Ectodermal cell (in vitro differentiated cells): ENCODE results near the gene YEATS4.

Source experiments
- H3K27ac ChIP-seq: 2 replicates; pipeline ENCODE4 v1.7.0; 2013; ENCODE audit warnings: mild to moderate bottlenecking, low read depth, low read length; ENCODE audit not compliant: insufficient read depth, poor library complexity, severe bottlenecking
- H3K27me3 ChIP-seq: 2 replicates; pipeline ENCODE4 v1.7.0; 2013; ENCODE audit warnings: mild to moderate bottlenecking, low read length; ENCODE audit not compliant: insufficient read depth, control insufficient read depth, poor library complexity, severe bottlenecking
- H3K36me3 ChIP-seq: one replicate; pipeline ENCODE4 v1.7.0; 2013; ENCODE audit warnings: low read length; ENCODE audit not compliant: control insufficient read depth, insufficient read depth
- H3K4me1 ChIP-seq: one replicate; pipeline ENCODE4 v1.7.0; 2013; ENCODE audit warnings: low read length; ENCODE audit not compliant: control insufficient read depth, insufficient read depth
- H3K4me3 ChIP-seq: 2 replicates; pipeline ENCODE4 v1.7.0; 2013; ENCODE audit warnings: low read depth, low read length, control low read depth; ENCODE audit not compliant: insufficient read depth
- H3K9me3 ChIP-seq: 2 replicates; pipeline ENCODE4 v1.7.0; 2013; ENCODE audit warnings: mild to moderate bottlenecking, low read length, moderate library complexity; ENCODE audit not compliant: control insufficient read depth
- WGBS, 2 experiments: methylation state at CpG; one replicate each; pipeline ENCODE4 v1.1.7; 2013; ENCODE audit warnings: missing lambda C conversion rate in 2 of 2; 5-methylcytosine and 5-hydroxymethylcytosine counted together

Gene YEATS4

DNA sequence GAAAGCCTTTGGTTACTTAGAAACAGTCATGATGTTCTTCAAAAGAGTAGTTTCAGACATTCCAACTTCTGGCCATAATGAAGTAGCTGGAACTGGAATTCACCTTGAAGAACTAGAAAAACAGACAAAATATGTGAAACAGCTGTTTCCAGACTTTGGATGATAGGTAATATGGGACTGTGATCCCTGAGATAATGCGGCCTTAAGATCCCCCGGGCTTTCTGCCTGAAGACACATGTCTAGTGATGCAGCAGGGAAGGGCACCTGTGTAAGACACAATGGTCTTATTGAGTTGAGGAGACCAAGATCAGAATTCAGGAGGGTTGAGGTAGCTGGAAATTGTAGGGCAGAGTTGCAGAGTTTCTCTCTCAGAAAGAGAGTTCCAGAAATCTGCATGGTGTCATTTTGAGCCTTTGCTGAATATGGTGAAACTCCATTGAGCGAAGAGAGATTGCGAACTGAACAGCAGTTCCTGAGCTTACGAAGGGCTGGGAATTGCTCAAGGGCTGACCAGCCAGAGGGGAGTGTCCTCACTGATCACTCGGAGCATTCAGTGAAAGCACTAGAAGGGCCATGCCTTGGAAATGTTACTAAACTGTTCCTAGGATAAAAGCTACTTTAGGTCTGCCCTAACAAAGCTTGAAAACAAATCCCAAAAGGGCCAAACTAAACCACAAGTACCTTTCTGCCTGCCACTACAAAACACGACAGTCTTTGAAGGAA, 69.0 kb downstream of the YEATS4 start:
- Histone ChIP-seq H3K9me3 (no peaks in the 10 kb centered on the region), H3K4me3 (no peak overlapping the region), H3K27ac (no peak overlapping the region), H3K36me3 (no peaks in the 10 kb centered on the region), H3K4me1 (no peaks in the 10 kb centered on the region), H3K27me3 (no peaks in the 10 kb centered on the region)
- WGBS, 2 experiments: 93% methylated on average over 6 to 7 of the region's 7 CpGs

DNA sequence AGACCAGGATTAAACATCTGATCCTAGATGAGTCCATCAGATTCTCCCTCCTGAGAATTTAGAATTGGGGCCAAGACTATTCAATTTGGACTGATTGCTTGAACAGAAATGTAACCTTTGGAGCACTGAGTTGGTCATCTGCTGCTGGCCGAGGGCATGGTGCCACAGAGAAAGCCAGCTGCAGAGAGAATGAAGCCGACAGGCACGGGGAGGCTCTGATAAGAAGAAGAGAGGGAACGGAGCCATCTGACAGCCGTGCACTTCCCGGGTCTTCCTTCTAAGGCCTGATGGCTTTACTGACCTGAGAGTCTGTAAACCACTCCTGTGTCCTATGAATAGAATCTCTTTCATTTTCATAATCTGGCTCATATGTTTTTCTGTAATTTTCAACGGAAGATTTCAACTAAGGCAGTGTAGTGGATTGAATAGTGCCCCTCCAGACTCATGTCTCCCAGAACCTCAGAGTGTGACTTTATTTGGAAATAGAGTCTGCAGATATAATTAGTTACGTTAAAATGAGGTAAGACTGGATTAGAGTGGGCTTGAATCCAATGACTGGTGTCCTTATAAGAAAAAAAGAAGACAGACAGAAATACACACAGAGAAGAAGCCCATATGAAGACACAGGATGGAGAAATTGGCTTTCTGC, 71.5 kb downstream of the YEATS4 start:
- Histone ChIP-seq H3K27ac (no peak overlapping the region), H3K4me1 (no peaks in the 10 kb centered on the region), H3K9me3 (no peaks in the 10 kb centered on the region), H3K36me3 (no peaks in the 10 kb centered on the region), H3K4me3 (no peak overlapping the region), H3K27me3 (no peaks in the 10 kb centered on the region)
- WGBS, 2 experiments: 92 to 94% methylated on average over 8 of the region's 8 CpGs

DNA sequence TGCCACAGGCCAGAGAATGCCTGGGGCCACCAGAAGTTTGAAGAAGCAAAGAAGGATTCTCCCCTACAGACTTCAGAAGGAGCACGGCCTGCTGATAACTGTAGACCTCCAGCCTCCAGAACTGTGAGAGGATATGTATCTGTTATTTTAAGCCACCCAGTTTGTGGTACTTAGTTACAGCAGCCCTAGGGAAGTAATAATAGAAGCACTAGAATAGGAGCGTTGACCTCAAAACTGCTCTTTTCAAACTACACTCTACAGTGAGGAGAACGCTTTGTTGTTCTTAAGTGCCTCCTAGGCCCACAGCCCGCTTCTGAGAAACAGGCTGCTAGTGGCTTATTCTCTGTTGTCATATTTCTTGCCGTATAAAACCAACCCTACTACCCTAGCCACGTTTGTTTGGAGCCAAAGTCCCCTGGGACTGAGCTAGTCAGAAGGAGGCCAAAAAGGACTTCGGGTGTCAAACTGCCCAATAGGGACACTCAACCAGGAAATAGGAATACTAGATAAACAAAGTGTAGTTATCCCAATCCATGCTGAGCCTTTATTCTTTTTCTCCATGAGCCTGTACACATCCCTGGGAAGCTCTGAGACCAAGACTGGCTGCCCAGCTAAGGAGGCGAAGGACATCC, 72.2 kb downstream of the YEATS4 start:
- WGBS, 2 experiments: 94% methylated on average over 8 of the region's 8 CpGs
- no peak overlapping the region for H3K27ac ChIP-seq
- no peaks in the 10 kb centered on the region for H3K27me3 ChIP-seq
- H3K4me3 ChIP-seq: no peak overlapping the region
- no peaks in the 10 kb centered on the region for H3K9me3 ChIP-seq
- no peaks in the 10 kb centered on the region for H3K4me1 ChIP-seq
- H3K36me3 ChIP-seq: no peaks in the 10 kb centered on the region

DNA sequence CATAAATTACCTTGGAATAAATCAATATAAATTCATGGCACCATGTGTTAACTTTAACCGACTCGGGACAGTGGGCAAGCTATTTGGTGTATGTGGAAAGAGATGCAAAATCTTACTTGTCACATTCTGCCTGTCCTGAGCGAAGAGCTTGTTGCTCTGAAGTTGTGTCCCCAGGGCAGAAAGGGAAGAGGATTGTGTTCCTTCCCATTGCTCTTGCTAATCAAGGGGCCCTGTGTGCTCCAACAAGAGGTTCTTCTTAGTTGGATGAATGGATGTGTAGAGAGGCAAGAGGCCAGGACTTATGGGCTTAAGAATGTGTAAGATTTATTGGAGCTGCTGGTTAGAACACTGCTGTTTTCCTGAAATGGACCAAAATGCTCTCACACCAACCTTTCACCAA, 74.1 kb downstream of the YEATS4 start:
- Histone ChIP-seq H3K4me3 (no peak overlapping the region), H3K27me3 (no peaks in the 10 kb centered on the region), H3K36me3 (no peaks in the 10 kb centered on the region), H3K4me1 (no peaks in the 10 kb centered on the region), H3K9me3 (no peaks in the 10 kb centered on the region), H3K27ac (no peak overlapping the region)
- WGBS, 2 experiments: 94 to 96% methylated on average over 3 of the region's 3 CpGs

DNA sequence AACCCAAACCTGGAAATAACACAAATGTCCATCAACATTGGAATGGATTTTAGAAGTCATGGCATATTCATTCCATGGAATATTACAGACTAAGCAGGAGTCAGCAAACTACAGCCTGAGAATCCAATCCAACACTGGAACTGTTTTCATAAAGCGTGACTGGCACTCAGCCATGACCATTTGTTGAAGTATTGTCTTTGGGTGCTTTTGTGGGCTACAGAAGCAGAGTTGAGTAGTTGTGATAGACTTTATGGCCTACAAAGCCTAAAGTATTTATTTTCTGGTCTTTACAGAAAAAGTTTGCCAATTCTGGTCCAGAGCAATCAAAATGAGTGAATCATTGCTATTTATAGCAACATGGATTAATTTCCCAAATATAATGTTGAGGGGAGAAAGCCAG, 76.1 kb downstream of the YEATS4 start:
- H3K36me3 ChIP-seq: no peaks in the 10 kb centered on the region
- no peaks in the 10 kb centered on the region for H3K4me1 ChIP-seq
- no peaks in the 10 kb centered on the region for H3K9me3 ChIP-seq
- no peak overlapping the region for H3K4me3 ChIP-seq
- 93 to 96% methylated on average over 1 of the region's 1 CpG for WGBS, 2 experiments
- H3K27ac ChIP-seq: no peak overlapping the region
- H3K27me3 ChIP-seq: no peaks in the 10 kb centered on the region

DNA sequence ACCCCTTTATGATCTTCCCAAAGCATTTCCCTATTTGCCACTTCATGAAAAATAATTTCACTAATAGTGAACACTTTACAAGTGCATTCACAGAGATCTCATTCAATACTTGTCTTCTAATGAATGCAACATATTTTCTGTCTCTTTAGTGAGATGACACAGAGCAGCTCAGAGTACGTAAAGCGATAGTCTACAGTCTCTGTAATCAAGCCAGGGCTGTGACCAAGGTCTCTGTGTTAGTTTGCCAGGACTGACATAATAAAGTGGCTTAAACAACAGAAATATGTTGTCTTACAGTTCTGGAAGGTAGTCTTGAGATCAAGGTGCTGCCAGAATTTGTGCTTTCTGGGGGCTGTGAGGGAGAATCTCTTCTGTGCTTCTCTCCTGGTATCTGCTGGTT, 77.5 kb downstream of the YEATS4 start:
- Histone ChIP-seq H3K36me3 (no peaks in the 10 kb centered on the region), H3K9me3 (no peaks in the 10 kb centered on the region), H3K27me3 (no peaks in the 10 kb centered on the region), H3K4me1 (no peaks in the 10 kb centered on the region), H3K4me3 (no peak overlapping the region), H3K27ac (no peak overlapping the region)
- WGBS, 2 experiments: 61 to 69% methylated on average over 2 of the region's 2 CpGs

DNA sequence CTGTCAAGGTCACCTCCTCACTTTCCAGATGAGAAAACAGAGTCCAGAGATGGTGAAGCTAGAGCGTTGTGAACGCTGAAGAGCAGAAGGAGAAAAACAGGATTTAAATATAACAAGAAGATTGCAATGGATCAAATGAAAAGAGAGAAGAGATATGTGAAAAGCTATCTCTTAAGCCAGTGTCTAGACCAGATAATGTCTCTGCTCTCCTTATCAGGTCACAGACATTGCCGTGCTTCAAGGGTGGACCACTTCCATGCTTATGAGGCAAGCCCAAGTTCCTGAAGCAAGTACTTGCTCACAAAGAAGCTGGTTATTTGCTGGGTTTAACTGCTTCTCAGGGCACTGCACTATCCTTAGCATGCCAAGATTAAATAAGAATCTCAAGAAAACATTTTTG, 79.0 kb downstream of the YEATS4 start:
- Histone ChIP-seq H3K9me3 (no peaks in the 10 kb centered on the region), H3K36me3 (no peaks in the 10 kb centered on the region), H3K27ac (no peak overlapping the region), H3K27me3 (no peaks in the 10 kb centered on the region), H3K4me3 (no peak overlapping the region), H3K4me1 (no peaks in the 10 kb centered on the region)
- 93 to 97% methylated on average over 3 of the region's 3 CpGs for WGBS, 2 experiments

DNA sequence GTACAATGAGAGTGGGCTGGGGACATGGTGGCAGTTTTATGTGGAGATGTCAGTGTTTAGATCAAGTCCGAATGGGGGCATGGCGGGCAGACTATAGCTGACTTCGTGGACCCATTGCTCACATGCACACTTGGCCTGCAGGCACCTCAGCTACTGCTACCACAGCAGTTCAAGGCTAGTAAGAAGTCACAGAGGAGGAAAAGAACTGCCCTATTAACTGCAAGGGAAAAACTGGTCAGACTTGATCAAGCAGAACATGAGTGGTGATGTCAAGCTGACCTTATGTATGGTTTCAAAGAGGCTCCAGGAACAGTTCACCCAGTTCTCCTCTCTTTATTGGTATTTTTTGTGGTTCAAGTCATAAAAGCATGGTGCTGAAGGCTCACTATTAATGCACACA, 80.5 kb downstream of the YEATS4 start:
- Histone ChIP-seq H3K4me1 (no peaks in the 10 kb centered on the region), H3K9me3 (no peaks in the 10 kb centered on the region), H3K36me3 (no peaks in the 10 kb centered on the region), H3K27ac (no peak overlapping the region), H3K4me3 (no peak overlapping the region), H3K27me3 (no peaks in the 10 kb centered on the region)
- 89 to 96% methylated on average over 3 of the region's 3 CpGs for WGBS, 2 experiments
